Cardiac muscle cell (in vitro differentiated cells and primary cell): ENCODE results near the gene PICK1. TPM values are rescaled to one million over a fixed set of nuclear protein-coding genes. Genes with fewer than 3 reads are reported as not detected.

Experiments used
- DNase-seq, 2 donors: peaks; one replicate each; pipeline versions ENCODE4 v3.0.0 to v3.0.0-alpha.2; 2010 to 2017; ENCODE audit warnings: low read depth in 1 of 2, low spot score in 1 of 2
- H3K27ac ChIP-seq: fragments of 200-600 bp; sonication (generic); 2 replicates; pipeline ENCODE4 v1.5.1; 2016
- H3K27me3 ChIP-seq: fragments of 200-600 bp; sonication (generic); 2 replicates; pipeline ENCODE4 v1.6.0; 2016; ENCODE audit warnings: control low read depth
- H3K36me3 ChIP-seq: fragments of 200-600 bp; sonication (generic); 2 replicates; pipeline ENCODE4 v1.5.1; 2016; ENCODE audit warnings: control low read depth
- H3K4me1 ChIP-seq: fragments of 200-600 bp; sonication (generic); 2 replicates; pipeline ENCODE4 v1.8.1; 2017; ENCODE audit warnings: low read depth, mild to moderate bottlenecking, mixed run types
- H3K4me3 ChIP-seq: fragments of 200-600 bp; sonication (generic); 2 replicates; pipeline ENCODE4 v1.5.1; 2016; ENCODE audit warnings: mild to moderate bottlenecking
- H3K9me3 ChIP-seq: fragments of 200-600 bp; sonication (generic); 2 replicates; pipeline ENCODE4 v1.5.1; 2017; ENCODE audit warnings: low read depth, mild to moderate bottlenecking, control low read depth
- CTCF ChIP-seq: IDR thresholded peaks from 2 replicates; pipeline ENCODE4 v1.5.1; 2012; ENCODE audit warnings: low read depth, mild to moderate bottlenecking, low read length
- polyA plus RNA-seq: library from polyadenylated mRNA; unstranded; fragments of >200 nt; fragmentation: Nextera tagmentation; extraction: Ambion mirVana; gene quantifications from 2 replicates; pipeline ENCODE4 v1.2.1, GENCODE V29; 2016
- total RNA-seq: library from RNA; depleted of rRNA; stranded (reverse); fragments of >200 nt; gene quantifications from 2 replicates; pipeline ENCODE4 v1.2.3, GENCODE V29; 2016

The PICK1 gene
- total and polyA plus RNA-seq, 2 experiments from 2014 or later = 57.8 to 60.4 TPM

- H3K9me3 ChIP-seq = no peaks in the 10 kb centered on the region
- H3K27ac ChIP-seq = no peak overlapping the region
- H3K4me3 ChIP-seq = no peak overlapping the region
- no peaks in the 10 kb centered on the region for H3K4me1 ChIP-seq
- H3K27me3 ChIP-seq = peaks cover 12% of the 10 kb centered on the region
- DNase-seq = no peak
- no peaks in the 10 kb centered on the region for H3K36me3 ChIP-seq
- no peak for TF ChIP-seq CTCF
Observed at GRCh38 chr22:38086942-38087341, 29.7 kb downstream of the PICK1 start.

GRCh38 chr22:38087855-38088254 lies 30.7 kb downstream of the PICK1 start:
- Histone ChIP-seq H3K27ac (no peak overlapping the region), H3K9me3 (no peaks in the 10 kb centered on the region), H3K4me3 (no peak overlapping the region), H3K36me3 (no peaks in the 10 kb centered on the region), H3K27me3 (peaks cover 2% of the 10 kb centered on the region), H3K4me1 (no peaks in the 10 kb centered on the region)
- DNase-seq = no peak
- no peak for TF ChIP-seq CTCF

GRCh38 chr22:38088629-38089473 lies 31.6 kb downstream of the PICK1 start:
- DNase-seq = peak in 1 of 2 donors; percentile 55
- no peaks in the 10 kb centered on the region for H3K9me3 ChIP-seq
- H3K4me1 ChIP-seq = no peaks in the 10 kb centered on the region
- no peak overlapping the region for H3K27ac ChIP-seq
- H3K36me3 ChIP-seq = no peaks in the 10 kb centered on the region
- TF ChIP-seq CTCF = no peak
- no peak overlapping the region for H3K4me3 ChIP-seq
- no peaks in the 10 kb centered on the region for H3K27me3 ChIP-seq

DNA sequence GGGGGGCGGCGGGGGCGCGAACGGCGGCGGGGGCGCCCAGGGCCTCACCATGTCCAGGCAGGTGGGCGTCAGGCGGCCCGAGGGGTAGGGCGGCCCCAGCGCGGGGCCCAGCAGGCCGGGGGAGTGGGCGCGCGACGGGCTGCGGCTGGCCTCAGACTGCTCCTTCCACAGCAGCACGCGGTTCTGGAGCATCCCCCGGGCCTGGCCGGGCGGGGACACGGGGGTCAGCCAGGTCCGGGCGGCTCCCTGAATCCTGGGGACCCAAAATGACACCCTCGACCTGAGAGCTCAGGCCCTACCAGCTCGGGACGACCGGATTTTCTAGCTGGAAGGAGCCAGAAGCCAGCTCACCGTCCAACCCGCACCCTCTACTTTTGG lies 32.3 kb downstream of the PICK1 start:
- Histone ChIP-seq H3K27me3 (no peaks in the 10 kb centered on the region), H3K9me3 (no peaks in the 10 kb centered on the region), H3K27ac (no peak overlapping the region), H3K36me3 (no peaks in the 10 kb centered on the region), H3K4me3 (no peak overlapping the region), H3K4me1 (no peaks in the 10 kb centered on the region)
- TF ChIP-seq CTCF = no peak
- no peak for DNase-seq

- no peaks in the 10 kb centered on the region for H3K4me1 ChIP-seq
- H3K27me3 ChIP-seq = no peaks in the 10 kb centered on the region
- H3K36me3 ChIP-seq = no peaks in the 10 kb centered on the region
- TF ChIP-seq CTCF = no peak
- H3K27ac ChIP-seq = no peak overlapping the region
- no peaks in the 10 kb centered on the region for H3K9me3 ChIP-seq
- no peak overlapping the region for H3K4me3 ChIP-seq
- no peak for DNase-seq
Observed at GRCh38 chr22:38097058-38097457, 39.9 kb downstream of the PICK1 start.
